Measurements from ENCODE around the gene SYTL2. TPM values are rescaled to one million over a fixed set of nuclear protein-coding genes. Genes with fewer than 3 reads are reported as not detected.

Gene SYTL2
- total RNA-seq, 1 donor, result 10.8 TPM

GRCh38 chr11:85724748-85725465 lies 86.0 kb downstream of the SYTL2 start:
- no peak for DNase-seq (ENCODE audit: low read depth)
- H3K4me3 ChIP-seq (ENCODE audit: low read depth, low read length), result no peak overlapping the region
- no peak for TF ChIP-seq CTCF (IDR thresholded peaks at IDR 0.05; ENCODE audit: insufficient read depth, low read depth, low read length)

- DNase-seq (ENCODE audit: low read depth), result no peak
- H3K4me3 ChIP-seq (ENCODE audit: low read depth, low read length), result no peak overlapping the region
- TF ChIP-seq CTCF (IDR thresholded peaks at IDR 0.05; ENCODE audit: insufficient read depth, low read depth, low read length), result no peak
Observed at GRCh38 chr11:85723088-85723487, 87.9 kb downstream of the SYTL2 start.

- H3K4me3 ChIP-seq (ENCODE audit: low read depth, low read length), result no peak overlapping the region
- TF ChIP-seq CTCF (IDR thresholded peaks at IDR 0.05; ENCODE audit: insufficient read depth, low read depth, low read length), result no peak
- no peak for DNase-seq (ENCODE audit: low read depth)
Observed at GRCh38 chr11:85721191-85721590, 89.8 kb downstream of the SYTL2 start.

- peak; percentile 89 for DNase-seq (ENCODE audit: low read depth)
- peak overlapping the region; percentile 24 for H3K4me3 ChIP-seq (ENCODE audit: low read depth, low read length)
Observed at GRCh38 chr11:85718991-85719807, 91.7 kb downstream of the SYTL2 start.

GRCh38 chr11:85718126-85718943 lies 92.6 kb downstream of the SYTL2 start:
- TF ChIP-seq CTCF (IDR thresholded peaks at IDR 0.05; ENCODE audit: insufficient read depth, low read depth, low read length), result no peak
- DNase-seq (ENCODE audit: low read depth), result no peak
- H3K4me3 ChIP-seq (ENCODE audit: low read depth, low read length), result peak overlapping the region; percentile 24

More at GRCh38 chr11:85718991-85719807, 91.7 kb downstream of the SYTL2 start:
- TF ChIP-seq CTCF (IDR thresholded peaks at IDR 0.05; ENCODE audit: insufficient read depth, low read depth, low read length), result no peak

GRCh38 chr11:85717429-85717828 lies 93.5 kb downstream of the SYTL2 start:
- H3K4me3 ChIP-seq (ENCODE audit: low read depth, low read length), result no peak overlapping the region
- DNase-seq (ENCODE audit: low read depth), result no peak
- TF ChIP-seq CTCF (IDR thresholded peaks at IDR 0.05; ENCODE audit: insufficient read depth, low read depth, low read length), result no peak

Measured in fibroblast of villous mesenchyme (primary cell).